ENCODE data around the gene CYB5RL.

The CYB5RL gene

DNA sequence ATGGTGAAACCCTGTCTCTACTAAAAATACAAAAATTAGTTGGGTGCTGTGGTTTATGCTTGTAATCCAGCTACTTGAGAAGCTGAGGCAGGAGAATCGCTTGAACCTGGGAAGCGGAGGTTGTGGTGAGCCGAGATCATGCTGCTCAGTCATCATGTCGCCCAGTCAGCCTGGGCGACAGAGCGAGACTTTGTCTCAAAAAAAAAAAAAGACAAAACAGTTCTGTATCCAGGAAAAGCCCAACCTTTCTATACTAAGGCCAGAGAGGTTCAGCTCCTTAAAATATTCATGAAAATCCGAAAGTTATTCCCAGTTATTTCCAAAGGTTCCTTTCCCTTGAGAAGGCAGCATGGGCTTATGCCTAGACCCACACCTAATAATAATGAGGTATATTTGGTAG, 4.4 kb upstream of the CYB5RL start:
- TF ChIP-seq, protein P1, sequence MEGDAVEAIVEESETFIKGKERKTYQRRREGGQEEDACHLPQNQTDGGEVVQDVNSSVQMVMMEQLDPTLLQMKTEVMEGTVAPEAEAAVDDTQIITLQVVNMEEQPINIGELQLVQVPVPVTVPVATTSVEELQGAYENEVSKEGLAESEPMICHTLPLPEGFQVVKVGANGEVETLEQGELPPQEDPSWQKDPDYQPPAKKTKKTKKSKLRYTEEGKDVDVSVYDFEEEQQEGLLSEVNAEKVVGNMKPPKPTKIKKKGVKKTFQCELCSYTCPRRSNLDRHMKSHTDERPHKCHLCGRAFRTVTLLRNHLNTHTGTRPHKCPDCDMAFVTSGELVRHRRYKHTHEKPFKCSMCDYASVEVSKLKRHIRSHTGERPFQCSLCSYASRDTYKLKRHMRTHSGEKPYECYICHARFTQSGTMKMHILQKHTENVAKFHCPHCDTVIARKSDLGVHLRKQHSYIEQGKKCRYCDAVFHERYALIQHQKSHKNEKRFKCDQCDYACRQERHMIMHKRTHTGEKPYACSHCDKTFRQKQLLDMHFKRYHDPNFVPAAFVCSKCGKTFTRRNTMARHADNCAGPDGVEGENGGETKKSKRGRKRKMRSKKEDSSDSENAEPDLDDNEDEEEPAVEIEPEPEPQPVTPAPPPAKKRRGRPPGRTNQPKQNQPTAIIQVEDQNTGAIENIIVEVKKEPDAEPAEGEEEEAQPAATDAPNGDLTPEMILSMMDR (IDR thresholded peaks at IDR 0.05; ENCODE audit: unreplicated experiment in 3 of 3) = no peak
- no peaks in the 10 kb centered on the region for H3K9me3 Mint-ChIP-seq
- no peaks in the 10 kb centered on the region for H3K27me3 Mint-ChIP-seq (ENCODE audit: low read depth)
- H3K4me3 Mint-ChIP-seq = no peak overlapping the region
- no peak overlapping the region for H3K27ac Mint-ChIP-seq
- peaks cover 46% of the 10 kb centered on the region for H3K36me3 Mint-ChIP-seq (ENCODE audit: low read depth)
- H3K4me1 Mint-ChIP-seq = peaks cover 26% of the 10 kb centered on the region

- TF ChIP-seq, protein P1 (IDR thresholded peaks at IDR 0.05; ENCODE audit: unreplicated experiment in 3 of 3) = no peak
- Mint-ChIP-seq H3K27me3 (ENCODE audit: low read depth) (no peaks in the 10 kb centered on the region), H3K36me3 (ENCODE audit: low read depth) (peaks cover 17% of the 10 kb centered on the region), H3K27ac (peak overlapping the region; percentile 71 to 88 (median 80)), H3K4me3 (peak overlapping the region; percentile 89 to 91 (median 90)), H3K4me1 (peaks cover 30% of the 10 kb centered on the region), H3K9me3 (no peaks in the 10 kb centered on the region)
Measured at GRCh38 chr1:54200519-54200997, 728 bp upstream of the CYB5RL start.

DNA sequence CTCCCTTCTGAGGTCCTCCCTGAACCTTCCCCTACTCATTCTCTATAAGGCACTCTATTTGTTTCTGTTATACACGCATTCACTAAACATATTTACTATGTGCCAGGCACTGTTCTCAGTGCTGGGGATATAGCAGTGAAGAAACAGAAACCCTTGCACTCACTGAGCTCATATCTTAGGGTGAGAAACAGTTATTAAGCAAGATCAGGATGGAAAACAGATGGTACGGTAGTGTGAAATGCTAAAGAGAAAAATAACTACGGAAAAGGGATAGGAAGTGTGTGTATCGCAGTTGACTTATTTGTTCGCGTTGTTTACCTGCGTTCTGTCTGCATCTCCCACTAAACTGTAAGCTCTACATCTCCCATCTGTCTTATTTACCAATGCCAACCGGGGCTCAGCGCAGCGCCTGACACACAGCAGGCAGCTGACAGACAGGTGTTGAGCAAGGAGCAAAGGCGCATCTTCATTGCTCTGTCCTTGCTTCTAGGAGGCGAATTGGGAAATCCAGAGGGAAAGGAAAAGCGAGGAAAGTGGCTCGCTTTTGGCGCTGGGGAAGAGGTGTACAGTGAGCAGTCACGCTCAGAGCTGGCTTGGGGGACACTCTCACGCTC, 572 bp downstream of the CYB5RL start:
- Mint-ChIP-seq H3K27me3 (ENCODE audit: low read depth) (no peaks in the 10 kb centered on the region), H3K9me3 (no peaks in the 10 kb centered on the region), H3K27ac (peak overlapping the region; percentile 71 to 88 (median 82)), H3K4me1 (peaks cover 30% of the 10 kb centered on the region), H3K36me3 (ENCODE audit: low read depth) (peaks cover 9% of the 10 kb centered on the region), H3K4me3 (peak overlapping the region; percentile 89 to 91 (median 90))
- TF ChIP-seq, protein P1 (IDR thresholded peaks at IDR 0.05; ENCODE audit: unreplicated experiment in 3 of 3) = no peak

GRCh38 chr1:54193453-54193852, 6.4 kb downstream of the CYB5RL start:
- TF ChIP-seq, protein P1 (IDR thresholded peaks at IDR 0.05; ENCODE audit: unreplicated experiment in 3 of 3) = no peak

DNA sequence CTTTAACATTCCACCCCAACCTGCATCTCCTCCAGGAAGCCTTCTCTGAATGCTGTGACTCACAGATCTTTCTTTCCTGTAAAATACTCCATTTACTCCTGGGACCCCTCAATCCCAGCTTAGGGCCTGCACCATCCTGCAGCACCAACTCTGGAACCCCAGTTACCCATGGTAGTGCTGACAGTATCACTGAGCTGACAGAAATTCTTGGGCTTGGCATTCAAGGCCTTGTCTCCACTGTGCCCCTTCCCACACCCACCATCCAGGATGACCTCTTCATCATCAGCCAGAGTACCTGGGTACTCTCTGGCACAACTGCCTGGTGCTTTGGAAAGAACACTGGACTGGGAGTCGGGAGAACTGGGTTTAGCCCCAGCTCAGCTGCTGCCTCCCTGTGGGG, 8.3 kb downstream of the CYB5RL start:
- Mint-ChIP-seq H3K4me1 (no peaks in the 10 kb centered on the region), H3K36me3 (ENCODE audit: low read depth) (peaks cover 9% of the 10 kb centered on the region), H3K27me3 (ENCODE audit: low read depth) (no peaks in the 10 kb centered on the region), H3K9me3 (no peaks in the 10 kb centered on the region), H3K4me3 (no peak overlapping the region), H3K27ac (no peak overlapping the region)
- TF ChIP-seq, protein P1 (IDR thresholded peaks at IDR 0.05; ENCODE audit: unreplicated experiment in 3 of 3) = no peak

More at GRCh38 chr1:54193453-54193852, 6.4 kb downstream of the CYB5RL start:
- H3K36me3 Mint-ChIP-seq (ENCODE audit: low read depth) = no peaks in the 10 kb centered on the region
- H3K27me3 Mint-ChIP-seq (ENCODE audit: low read depth) = no peaks in the 10 kb centered on the region
- no peaks in the 10 kb centered on the region for H3K9me3 Mint-ChIP-seq
- no peak overlapping the region for H3K27ac Mint-ChIP-seq
- no peaks in the 10 kb centered on the region for H3K4me1 Mint-ChIP-seq
- H3K4me3 Mint-ChIP-seq = no peak overlapping the region

- Mint-ChIP-seq H3K9me3 (no peaks in the 10 kb centered on the region), H3K27me3 (ENCODE audit: low read depth) (no peaks in the 10 kb centered on the region), H3K4me1 (no peaks in the 10 kb centered on the region)
Measured at GRCh38 chr1:54190526-54190925, 9.3 kb downstream of the CYB5RL start.

More at GRCh38 chr1:54190526-54190925, 9.3 kb downstream of the CYB5RL start:
- H3K27ac Mint-ChIP-seq = no peak overlapping the region
- peaks cover 15% of the 10 kb centered on the region for H3K36me3 Mint-ChIP-seq (ENCODE audit: low read depth)
- H3K4me3 Mint-ChIP-seq = no peak overlapping the region
- TF ChIP-seq, protein P1 (IDR thresholded peaks at IDR 0.05; ENCODE audit: unreplicated experiment in 3 of 3) = no peak

All from nephron (organoid).